Activated CD4-positive, alpha-beta T cell treated with anti-CD3 and anti-CD28 coated beads for 48 hours (primary cell): ENCODE results near the gene ALX4.

ENCODE experiments used
- DNase-seq: peaks from one replicate; pipeline ENCODE4 v3.0.0-alpha.2; 2020

ALX4 gene

GRCh38 chr11:44266056-44266780 lies 43.7 kb downstream of the ALX4 start:
- no peak for DNase-seq

DNA sequence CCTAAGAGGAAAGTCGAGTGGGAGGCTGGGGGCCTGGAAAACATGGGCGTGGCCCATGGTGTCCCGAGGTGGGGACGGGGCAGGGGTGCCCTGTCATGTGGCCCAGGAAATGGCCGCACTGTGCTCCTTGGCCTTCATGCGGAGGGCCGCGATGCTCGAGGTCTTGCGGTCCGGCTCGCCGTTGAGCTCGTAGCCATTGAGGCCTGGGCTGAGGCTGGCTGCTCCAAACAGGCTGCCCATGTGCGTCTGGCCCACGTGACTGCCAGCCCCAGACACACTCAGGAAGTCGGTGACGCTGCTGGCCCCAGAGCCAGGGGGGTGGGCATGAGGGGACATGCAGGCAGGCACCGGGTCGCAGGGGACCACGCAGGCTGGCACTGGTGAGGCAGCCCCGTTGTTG lies 45.2 kb downstream of the ALX4 start:
- no peak for DNase-seq

DNA sequence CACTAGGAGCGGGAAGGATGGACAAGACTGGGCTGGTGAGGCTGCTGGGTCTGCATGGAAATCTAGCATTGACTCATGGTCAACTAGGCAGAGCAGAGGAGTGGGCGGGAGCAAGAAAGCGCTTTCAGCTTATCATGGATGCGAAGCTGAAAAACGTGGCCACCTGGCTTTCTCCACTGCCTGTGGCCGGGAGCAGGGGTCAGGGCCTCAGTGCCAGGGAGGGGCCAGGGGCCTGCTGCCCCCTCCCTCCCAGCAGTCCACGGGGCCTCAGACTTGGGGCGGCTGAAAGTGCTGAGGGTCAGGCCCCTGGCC lies 45.5 kb downstream of the ALX4 start:
- DNase-seq, result no peak

DNA sequence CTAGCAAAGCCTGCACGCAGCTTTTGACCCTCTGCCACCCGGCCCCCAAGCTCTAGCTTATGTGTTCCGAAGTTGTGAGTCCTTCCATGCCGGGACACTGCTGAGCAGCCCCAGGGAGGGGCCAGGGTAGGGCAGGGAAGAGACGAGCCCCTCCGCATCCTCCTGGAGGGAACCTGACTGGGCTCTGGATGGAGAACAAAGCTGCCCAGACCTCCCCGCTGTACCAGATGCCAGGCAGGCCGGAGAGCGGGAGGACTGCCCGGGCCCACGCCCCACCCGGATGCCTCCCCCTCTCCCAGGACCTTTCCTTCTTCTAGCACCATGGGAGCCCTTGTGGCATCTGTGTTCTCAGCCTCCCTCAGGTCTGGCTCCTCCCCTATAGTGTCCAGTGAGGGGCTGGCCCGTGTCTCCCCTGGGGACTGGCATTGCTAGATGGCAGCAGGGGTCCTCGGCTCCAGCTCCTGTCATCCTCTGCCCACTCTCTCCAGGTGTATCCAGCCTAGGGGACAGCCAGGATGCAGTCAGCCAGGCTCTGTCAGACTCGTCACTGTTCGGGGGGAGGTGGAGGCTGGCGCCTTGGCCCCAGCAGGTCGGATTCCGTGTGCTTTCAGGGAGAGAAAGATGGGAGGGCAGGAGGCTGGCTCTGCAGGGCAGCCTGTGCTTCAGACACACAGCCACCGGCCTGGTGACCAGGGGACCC lies 46.1 kb downstream of the ALX4 start:
- DNase-seq, result no peak

DNA sequence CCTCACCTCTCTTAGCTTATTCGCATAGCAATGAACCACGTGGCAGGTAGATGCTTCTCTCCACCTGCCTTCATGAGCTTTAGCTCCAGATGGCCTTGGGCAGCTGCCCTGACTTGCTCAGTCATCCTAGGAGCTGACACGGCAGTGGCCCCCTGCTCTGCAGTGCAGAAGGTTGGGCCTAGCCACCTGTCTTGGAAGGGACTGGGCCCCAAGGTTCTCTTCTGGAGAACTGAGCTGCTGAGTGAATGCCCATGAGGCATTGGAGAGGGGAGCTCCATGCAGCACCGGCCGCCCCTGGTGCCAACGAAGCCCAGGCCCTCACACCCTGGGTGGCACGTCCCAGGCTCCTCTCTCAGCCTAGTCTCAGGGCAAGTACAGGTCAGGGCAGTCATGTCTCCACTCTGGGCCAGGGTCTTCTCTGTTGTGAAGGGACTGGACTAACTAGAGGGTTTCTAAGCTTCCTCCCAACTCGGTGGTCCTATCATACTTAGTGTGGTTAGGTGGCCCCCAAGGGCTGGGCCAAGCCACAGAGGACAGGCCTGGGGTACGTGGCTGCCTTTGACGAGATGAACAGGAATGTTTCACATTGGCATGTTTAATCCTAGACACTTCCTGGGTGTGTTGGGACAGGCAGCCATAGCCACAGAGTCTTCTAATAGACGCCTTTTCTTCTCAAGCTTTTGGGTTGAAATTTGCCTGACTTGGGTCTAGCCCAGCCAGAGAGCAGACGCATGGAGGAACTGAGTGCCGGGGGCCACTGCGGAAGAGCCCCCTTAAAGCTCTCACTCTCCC lies 47.9 kb downstream of the ALX4 start:
- DNase-seq, result no peak

- no peak for DNase-seq
Measured at GRCh38 chr11:44260081-44260480, 49.9 kb downstream of the ALX4 start.

GRCh38 chr11:44258839-44259420 lies 51.0 kb downstream of the ALX4 start:
- DNase-seq, result no peak

- DNase-seq, result no peak
Measured at GRCh38 chr11:44258190-44258489, 51.8 kb downstream of the ALX4 start.

DNA sequence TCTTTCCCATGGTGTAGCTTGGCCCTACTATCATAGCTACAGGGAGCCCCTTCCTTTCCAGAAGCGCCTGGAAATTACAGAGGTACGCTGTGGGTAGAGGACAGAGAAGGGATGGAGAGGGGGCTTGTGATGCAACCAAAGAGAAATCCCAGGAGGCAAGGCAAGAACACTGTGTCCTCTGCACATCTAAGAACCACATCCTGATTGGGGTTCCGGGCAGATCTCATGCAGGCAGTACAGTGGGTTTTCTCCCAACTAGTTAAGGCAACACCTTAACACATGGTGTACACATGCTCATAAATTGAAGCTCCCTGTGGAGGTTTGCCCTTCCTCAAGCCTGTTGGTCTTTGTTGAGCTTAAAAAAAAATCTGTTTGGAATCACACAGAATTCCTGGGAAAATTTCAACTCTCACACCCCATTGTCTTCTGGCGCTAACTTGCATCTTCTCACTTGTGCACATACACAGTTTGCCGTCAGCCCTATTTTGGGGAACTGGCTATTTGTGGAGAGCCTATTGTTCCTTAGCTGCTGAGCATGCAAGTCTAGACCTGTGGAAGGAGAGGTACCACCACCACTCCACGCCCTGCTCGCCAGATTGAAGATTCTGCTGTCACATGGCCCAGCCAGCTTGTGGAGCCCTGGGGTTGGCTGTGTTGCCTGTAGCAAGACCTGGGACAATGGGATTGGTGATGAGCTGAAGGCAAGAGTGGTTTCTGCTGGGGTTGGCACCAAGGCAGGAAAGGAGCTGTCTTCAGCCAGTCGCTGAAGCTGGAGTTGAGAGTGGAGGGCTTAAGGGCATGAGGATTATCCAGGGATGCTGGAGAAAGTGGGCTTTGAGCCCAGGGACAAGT lies 52.4 kb downstream of the ALX4 start:
- no peak for DNase-seq

GRCh38 chr11:44256673-44257291 lies 53.2 kb downstream of the ALX4 start:
- no peak for DNase-seq

DNA sequence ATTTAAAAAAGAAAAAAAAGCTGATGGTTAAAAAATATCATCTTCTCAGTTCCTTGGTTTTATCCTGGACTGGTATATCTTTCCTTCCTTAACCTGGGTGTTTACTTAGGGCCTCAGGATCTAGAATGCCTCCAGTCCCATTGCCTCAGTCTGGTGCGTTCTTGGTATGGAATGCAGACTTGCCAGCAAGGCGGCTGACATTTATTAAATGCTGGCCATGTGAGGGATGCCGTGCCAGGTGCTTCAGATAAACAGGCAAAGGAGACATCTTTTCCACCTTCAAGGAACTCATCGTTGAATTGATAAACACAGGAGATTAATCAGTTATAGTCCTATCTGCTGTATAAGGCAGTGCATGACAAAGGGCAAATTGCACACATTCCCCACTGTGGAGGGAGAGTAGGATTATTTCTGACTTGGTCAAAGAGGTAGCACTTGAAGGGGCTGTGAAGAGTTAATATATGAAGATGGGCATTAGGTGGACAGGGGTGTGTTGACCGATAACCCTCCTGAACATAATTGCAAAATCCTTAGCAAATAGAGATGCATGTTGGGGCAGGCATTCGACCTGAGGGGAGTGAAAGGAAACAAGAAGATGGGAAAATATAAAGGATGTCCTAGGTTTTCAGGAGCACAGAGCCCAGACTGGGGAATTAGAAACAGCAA lies 54.4 kb downstream of the ALX4 start:
- DNase-seq, result no peak

DNA sequence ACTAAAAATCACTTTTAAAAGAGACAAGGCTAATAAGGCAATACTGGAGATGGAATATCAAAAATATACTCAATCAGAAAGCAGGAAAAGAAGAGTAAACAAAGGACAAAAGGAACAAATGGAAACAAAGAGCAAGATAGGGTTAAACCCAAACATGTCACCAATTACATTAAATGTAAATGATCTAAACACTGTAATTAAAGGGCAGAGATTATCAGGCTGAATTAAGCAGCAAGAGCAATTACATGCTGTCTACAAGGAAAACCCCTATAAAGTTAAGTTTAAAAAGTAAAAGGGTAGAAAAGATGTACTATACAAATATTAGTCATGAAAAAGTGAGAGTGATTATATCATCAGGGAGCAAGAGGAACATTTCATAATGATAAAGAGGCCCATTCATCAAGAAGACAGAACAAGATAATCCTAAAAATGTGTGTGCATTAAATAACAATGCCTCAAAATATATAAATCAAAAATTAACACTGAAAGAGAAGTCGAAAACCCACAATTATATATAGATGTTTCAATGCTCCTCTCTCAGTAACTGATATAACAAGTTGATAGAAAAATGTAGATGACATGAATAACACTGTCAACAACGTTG lies 56.8 kb downstream of the ALX4 start:
- no peak for DNase-seq

GRCh38 chr11:44250421-44250820 lies 59.5 kb downstream of the ALX4 start:
- no peak for DNase-seq

- no peak for DNase-seq
Measured at GRCh38 chr11:44248109-44248508, 61.8 kb downstream of the ALX4 start.

GRCh38 chr11:44247508-44247907 lies 62.4 kb downstream of the ALX4 start:
- no peak for DNase-seq

DNA sequence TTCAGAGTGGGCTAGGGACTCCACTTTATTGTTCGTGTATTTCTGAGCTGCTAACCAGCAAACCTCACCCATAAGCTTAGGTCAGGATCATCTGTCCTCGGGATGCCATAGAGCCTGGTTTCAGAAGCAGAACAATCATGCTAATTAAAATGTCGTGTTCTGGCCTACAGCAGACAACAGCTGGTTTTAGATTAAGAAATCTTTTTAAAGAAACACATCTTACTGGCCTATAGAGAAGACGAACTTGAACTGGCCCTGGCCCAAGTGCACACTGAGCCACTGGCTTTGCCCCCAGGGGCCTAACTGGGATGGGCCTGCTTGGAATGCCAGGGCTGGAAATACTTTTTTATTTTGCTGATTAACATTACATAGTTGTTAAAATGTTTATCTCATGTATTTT lies 63.2 kb downstream of the ALX4 start:
- DNase-seq, result no peak

DNA sequence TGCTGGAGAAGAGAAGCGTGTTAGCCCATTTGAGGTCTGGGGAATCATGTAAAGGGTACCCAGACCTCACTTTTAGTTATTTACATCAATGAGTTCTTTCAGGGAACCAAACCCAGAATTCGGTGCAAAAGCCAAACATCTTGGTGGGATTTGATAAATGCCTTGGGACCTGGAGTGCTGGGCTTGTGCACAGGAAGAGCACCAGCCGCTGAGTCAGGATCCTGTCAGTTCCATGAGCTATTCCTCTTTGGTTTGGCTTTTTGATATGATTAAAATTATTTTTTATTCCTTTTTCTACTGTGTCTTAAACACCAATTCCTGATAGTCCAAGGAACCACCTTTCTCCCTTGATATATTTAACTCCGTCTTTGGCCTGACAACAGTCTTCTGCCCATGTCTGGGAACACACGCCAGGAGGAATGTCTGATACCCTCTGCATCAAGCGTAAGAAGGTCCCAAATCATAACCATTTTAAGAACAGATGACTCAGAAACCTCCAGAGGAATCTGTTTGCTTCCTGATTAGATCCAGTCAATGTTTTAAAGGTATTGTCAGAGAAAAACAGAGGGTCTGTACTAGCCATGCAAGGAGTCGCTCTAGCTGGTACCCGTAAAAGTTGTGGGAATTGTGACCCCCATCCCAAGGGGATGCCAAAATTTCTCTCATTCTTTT lies 65.2 kb downstream of the ALX4 start:
- DNase-seq, result no peak

GRCh38 chr11:44243595-44244343 lies 66.2 kb downstream of the ALX4 start:
- no peak for DNase-seq

- no peak for DNase-seq
Measured at GRCh38 chr11:44243086-44243485, 66.9 kb downstream of the ALX4 start.

GRCh38 chr11:44241851-44242250 lies 68.1 kb downstream of the ALX4 start:
- no peak for DNase-seq
